HepG2 (cell line): Measurements from ENCODE around the gene PLCL2. TPM values are rescaled to one million over a fixed set of nuclear protein-coding genes. Genes with fewer than 3 reads are reported as not detected.

Experiments
- ATAC-seq: fragments of 200-7000 bp; cut with Tn5 transposase; 3 replicates; pipeline ENCODE4 v1.9.1; 2020; ENCODE audit warnings: mild to moderate bottlenecking, moderate library complexity
- BruUV-seq: library from RNA; stranded (reverse); fragments of 400-500 nt; replicated peaks from 2 replicates; lab custom pipeline; 2021; lab: Mats Ljungman, UMichigan
- CTCF ChIA-PET: fragments of 300-600 bp; formaldehyde crosslinking; extraction: SDS; loops from one replicate; lab custom pipeline; 2021; ENCODE audit warnings: low total read pairs, inconsistent platforms, low intra/inter-chr PET ratio; lab: Yijun Ruan, JAX
- POLR2A ChIA-PET: fragments of 350-600 bp; sonication (Branson Sonifier 250); formaldehyde crosslinking; loops from one replicate; lab custom pipeline; 2020; ENCODE audit warnings: antibody characterized with exemption, inconsistent platforms; lab: Yijun Ruan, JAX
- DNase-seq: peaks from one replicate; pipeline ENCODE4 v3.0.0-alpha.2; 2015; ENCODE audit warnings: low spot score
- FAIRE-seq: peaks from 3 replicates; lab custom pipeline; 2011; peaks lifted over from hg19 to GRCh38; lab: Jason Lieb, UNC
- H2AFZ ChIP-seq: one replicate; pipeline ENCODE4 v1.6.1; 2011; ENCODE audit warnings: low read length, inconsistent platforms
- H3K27ac ChIP-seq: fragments of 300-600 bp; 3 replicates; pipeline ENCODE4 v1.8.0; 2011; ENCODE audit warnings: mixed run types, mild to moderate bottlenecking, mixed read lengths, low read length, inconsistent platforms; ENCODE audit not compliant: insufficient read depth; ENCODE audit errors: extremely low read length
- H3K27me3 ChIP-seq, 2 experiments: fragments of 200-600 bp in 1 of 2; 2 replicates in 1 of 2; 3 replicates in 1 of 2; pipeline versions ENCODE4 v1.6.0 to v1.8.0; 2011; ENCODE audit warnings: low read length in 2 of 2, mild to moderate bottlenecking in 2 of 2, moderate library complexity in 2 of 2, inconsistent platforms in 1 of 2; ENCODE audit not compliant: insufficient read depth in 2 of 2, control insufficient read depth in 1 of 2
- H3K36me3 ChIP-seq, 2 experiments: fragments of 200-600 bp in 1 of 2; replicated peaks in 1 of 2; 2 replicates in 1 of 2; 3 replicates in 1 of 2; pipeline versions ENCODE4 v1.5.1 to v1.8.0; 2011; ENCODE audit warnings: low read length in 2 of 2, inconsistent platforms in 1 of 2; ENCODE audit not compliant: insufficient read depth in 2 of 2, control insufficient read depth in 1 of 2
- H3K4me1 ChIP-seq: 2 replicates; pipeline ENCODE4 v1.5.1; 2012; ENCODE audit warnings: low read length, inconsistent platforms; ENCODE audit not compliant: insufficient read depth
- H3K4me2 ChIP-seq: 2 replicates; pipeline ENCODE4 v1.6.0; 2011; ENCODE audit warnings: low read depth, low read length, inconsistent platforms
- H3K4me3 ChIP-seq, 3 experiments: fragments of 200-600 bp in 1 of 3; sonication (generic), shearing (Covaris generic) in 1 of 3; replicated peaks in 1 of 3; 2 replicates each; pipeline ENCODE4 v1.5.1; 2011 to 2016; ENCODE audit warnings: low read length in 3 of 3, inconsistent platforms in 2 of 3, low read depth in 2 of 3, mild to moderate bottlenecking in 2 of 3, control low read depth in 1 of 3, mixed read lengths in 1 of 3; ENCODE audit not compliant: insufficient read depth in 1 of 3
- H3K79me2 ChIP-seq: one replicate; pipeline ENCODE4 v1.6.1; 2011; ENCODE audit warnings: low read length, inconsistent platforms; ENCODE audit not compliant: insufficient read depth
- H3K9ac ChIP-seq: 2 replicates; pipeline ENCODE4 v1.6.0; 2011; ENCODE audit warnings: mild to moderate bottlenecking, low read depth, low read length, inconsistent platforms; ENCODE audit not compliant: insufficient read depth
- H3K9me3 ChIP-seq: 2 replicates; pipeline ENCODE4 v1.5.1; 2012; ENCODE audit warnings: mild to moderate bottlenecking, low read length
- H4K20me1 ChIP-seq: 2 replicates; pipeline ENCODE4 v1.6.0; 2011; ENCODE audit warnings: inconsistent platforms, mild to moderate bottlenecking, low read length, moderate library complexity; ENCODE audit not compliant: insufficient read depth
- EP300 ChIP-seq, 3 experiments: sonication (generic) in 1 of 3; formaldehyde crosslinking in 1 of 3; IDR thresholded peaks; 2 replicates each; pipeline versions ENCODE4 v1.5.1 to v1.6.1; 2011 to 2020; ENCODE audit warnings: low read depth in 2 of 3, low read length in 2 of 3, borderline replicate concordance in 1 of 3, improper control_type of control experiment in 1 of 3, mild to moderate bottlenecking in 1 of 3, missing genetic modification reagents in 1 of 3, moderate library complexity in 1 of 3
- HBP1 ChIP-seq: IDR thresholded peaks from 2 replicates; pipeline ENCODE4 v1.6.1; 2016; ENCODE audit warnings: low read depth, control low read depth
- HNRNPK ChIP-seq: fragments of 200-400 bp; formaldehyde crosslinking; IDR thresholded peaks from 2 replicates; pipeline ENCODE4 v1.6.1; 2018; ENCODE audit warnings: low read length, low read depth, moderate library complexity, mild to moderate bottlenecking; ENCODE audit not compliant: poor library complexity, severe bottlenecking
- MXD3 ChIP-seq: IDR thresholded peaks from 2 replicates; pipeline ENCODE4 v1.6.1; 2016; ENCODE audit warnings: mild to moderate bottlenecking, missing biosample characterization, missing genetic modification reagents
- NFE2L1 ChIP-seq: sonication (generic); formaldehyde crosslinking; IDR thresholded peaks from 2 replicates; pipeline ENCODE4 v1.4.0; 2020; ENCODE audit warnings: missing genetic modification reagents, mild to moderate bottlenecking, borderline replicate concordance
- ZNF333 ChIP-seq: sonication (generic); formaldehyde crosslinking; IDR thresholded peaks from 2 replicates; pipeline ENCODE4 v1.4.0; 2020; ENCODE audit warnings: mild to moderate bottlenecking, missing genetic modification reagents, borderline replicate concordance
- ZNF546 ChIP-seq: sonication (generic); formaldehyde crosslinking; conservative IDR thresholded peaks from 2 replicates; pipeline ENCODE4 v1.8.1; 2023; ENCODE audit warnings: mild to moderate bottlenecking, missing genetic modification reagents
- ZSCAN25 ChIP-seq: sonication (generic); formaldehyde crosslinking; IDR thresholded peaks from 2 replicates; pipeline ENCODE4 v1.8.0; 2022; ENCODE audit warnings: mild to moderate bottlenecking, missing genetic modification reagents
- WGBS: methylation state at CpG from one replicate; pipeline ENCODE4 v1.1.6; 2017; ENCODE audit warnings: low lambda C conversion rate; 5-methylcytosine and 5-hydroxymethylcytosine counted together
- in situ Hi-C: cut with HindIII; loops from 2 replicates; pipeline ENCODE4 v1.10.0; 2017; ENCODE audit warnings: low pct_unique_long_range_greater_than_20kb; ENCODE audit not compliant: extremely low pct_ligation_motif_present
- intact Hi-C: fragments of 100-400 bp; cut with micrococcal nuclease; formaldehyde crosslinking; loops from one replicate; pipeline ENCODE4 v1.10.0; 2022; ENCODE audit not compliant: unreplicated experiment
- polyA plus RNA-seq, 8 experiments: library from polyadenylated mRNA; depleted of rRNA in 3 of 8; stranded (reverse) in 7 of 8; unstranded in 1 of 8; fragments of >200 nt; fragmentation: Illumina TruSeq in 4 of 8; extraction: Trizol in 4 of 8; gene quantifications; 2 replicates each; pipeline versions ENCODE4 v1.2.1 to v1.2.3, GENCODE V29; 2011 to 2016; ENCODE audit warnings: low read depth in 4 of 8, missing spikeins in 1 of 8, mixed read lengths in 1 of 8; ENCODE audit not compliant: insufficient read depth in 1 of 8
- total RNA-seq, 5 experiments: library from RNA; depleted of rRNA; stranded (reverse); fragments of >200 nt; fragmentation: Illumina TruSeq; extraction: Trizol; gene quantifications; 2 replicates each; pipeline ENCODE4 v1.2.3, GENCODE V29; 2016; ENCODE audit warnings: low read depth in 1 of 5
- TF ChIP-seq, protein P1 (sequence below): IDR thresholded peaks from 2 replicates; pipeline ENCODE4 v1.6.1; 2016

PLCL2 gene
- total and polyA plus RNA-seq, 2 of the 13 experiments (the other 11 are each of a cell fraction or from before 2014, with no cell fraction given) = not detected

GRCh38 chr3:17050071-17050470 is 165.3 kb downstream of the PLCL2 start:
- TF ChIP-seq NFE2L1 (CRISPR knock-in tag) (no peak), HBP1 (CRISPR knock-in tag) (no peak), EP300 (IDR thresholded peaks at IDR 0.05; ENCODE audit: low read depth in 2 of 2, low read length in 2 of 2) (no peak), EP300 (CRISPR knock-in tag; IDR thresholded peaks at IDR 0.05; ENCODE audit: borderline replicate concordance) (no peak), ZNF333 (CRISPR knock-in tag) (no peak), MXD3 (no peak), HNRNPK (no peak), ZSCAN25 (CRISPR knock-in tag) (no peak), ZNF546 (CRISPR knock-in tag) (no peak)
- TF ChIP-seq, protein P1, sequence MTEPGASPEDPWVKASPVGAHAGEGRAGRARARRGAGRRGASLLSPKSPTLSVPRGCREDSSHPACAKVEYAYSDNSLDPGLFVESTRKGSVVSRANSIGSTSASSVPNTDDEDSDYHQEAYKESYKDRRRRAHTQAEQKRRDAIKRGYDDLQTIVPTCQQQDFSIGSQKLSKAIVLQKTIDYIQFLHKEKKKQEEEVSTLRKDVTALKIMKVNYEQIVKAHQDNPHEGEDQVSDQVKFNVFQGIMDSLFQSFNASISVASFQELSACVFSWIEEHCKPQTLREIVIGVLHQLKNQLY = no peak
- CTCF ChIA-PET = no interaction called here

More at GRCh38 chr3:17050071-17050470, 165.3 kb downstream of the PLCL2 start:
- H3K27ac ChIP-seq = no peak overlapping the region
- FAIRE-seq = no peak
- no peaks in the 10 kb centered on the region; a peak in 1 of 5 replicates for H3K27me3 ChIP-seq
- no peak overlapping the region for H3K4me3 ChIP-seq
- no peak for DNase-seq
- 6% methylated on average over 4 of the region's 4 CpGs for WGBS
- POLR2A ChIA-PET = no interaction called here
- BruUV-seq = no TSS peak
- ATAC-seq = no peak
- H3K4me2 ChIP-seq = no peak overlapping the region
- no peaks in the 10 kb centered on the region for H3K79me2 ChIP-seq
- in situ Hi-C loops = no loop called here
- no peaks in the 10 kb centered on the region for H3K4me1 ChIP-seq
- H3K9ac ChIP-seq = no peak overlapping the region
- no peak overlapping the region for H2AFZ ChIP-seq
- H4K20me1 ChIP-seq = no peaks in the 10 kb centered on the region
- no peaks in the 10 kb centered on the region for H3K9me3 ChIP-seq
- H3K36me3 ChIP-seq = no peaks in the 10 kb centered on the region
- intact Hi-C loops = no loop called here
